ENCODE measurements around the gene CIAO2A. TPM values are rescaled to one million over a fixed set of nuclear protein-coding genes. Genes with fewer than 3 reads are reported as not detected.
"Not testable (repeated sequence)": the region's sequence is repeated elsewhere in the genome, so short reads cannot be mapped to it uniquely, and the experiment has no call there.

CIAO2A gene
- polyA plus RNA-seq, 1 donor (not counting 4 experiments of a cell fraction or from before 2014, with no cell fraction given) = 111 TPM

DNA sequence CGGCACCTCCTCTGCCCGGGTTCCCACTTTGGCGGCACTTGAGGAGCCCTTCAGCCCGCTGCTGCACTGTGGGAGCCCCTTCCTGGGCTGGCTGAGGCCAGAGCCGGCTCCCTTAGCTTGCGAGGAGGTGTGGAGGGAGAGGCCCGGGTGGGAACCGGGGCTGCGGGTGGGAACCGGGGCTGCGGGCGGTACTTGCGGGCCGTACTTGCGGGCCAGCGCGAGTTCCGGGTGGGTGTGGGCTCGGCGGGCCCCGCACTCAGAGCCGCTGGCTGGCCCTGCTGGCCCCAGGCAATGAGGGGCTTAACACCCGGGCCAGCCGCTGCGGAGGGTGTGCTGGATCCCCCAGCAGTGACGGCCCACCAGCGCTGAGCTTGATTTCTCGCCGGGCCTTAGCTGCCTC, 32.9 kb downstream of the CIAO2A start:
- H3K4me3 ChIP-seq (ENCODE audit: control insufficient read depth in 2 of 3, extremely low read depth in 1 of 3, insufficient read depth in 2 of 3, low read depth in 1 of 3, low read length in 3 of 3) = no peak overlapping the region
- dilution Hi-C loops (cut with MboI; ENCODE audit: extremely low pct_ligation_motif_present, low sequenced_read_pairs) = no loop called here
- no peaks in the 10 kb centered on the region for H3K9me1 ChIP-seq (ENCODE audit: control insufficient read depth, extremely low read depth, insufficient read depth, low read length)
- no peaks in the 10 kb centered on the region for H3K27me3 ChIP-seq (ENCODE audit: control insufficient read depth, extremely low read depth, insufficient read depth, low read length)
- no peak overlapping the region for H2AFZ ChIP-seq (ENCODE audit: control insufficient read depth, low read length)
- H3K4me1 ChIP-seq (ENCODE audit: control insufficient read depth, extremely low read depth, insufficient read depth, low read length) = peaks cover 10% of the 10 kb centered on the region
- TF ChIP-seq EZH2 (IDR thresholded peaks at IDR 0.05; ENCODE audit: low read length) = no peak
- TF ChIP-seq, protein P1, sequence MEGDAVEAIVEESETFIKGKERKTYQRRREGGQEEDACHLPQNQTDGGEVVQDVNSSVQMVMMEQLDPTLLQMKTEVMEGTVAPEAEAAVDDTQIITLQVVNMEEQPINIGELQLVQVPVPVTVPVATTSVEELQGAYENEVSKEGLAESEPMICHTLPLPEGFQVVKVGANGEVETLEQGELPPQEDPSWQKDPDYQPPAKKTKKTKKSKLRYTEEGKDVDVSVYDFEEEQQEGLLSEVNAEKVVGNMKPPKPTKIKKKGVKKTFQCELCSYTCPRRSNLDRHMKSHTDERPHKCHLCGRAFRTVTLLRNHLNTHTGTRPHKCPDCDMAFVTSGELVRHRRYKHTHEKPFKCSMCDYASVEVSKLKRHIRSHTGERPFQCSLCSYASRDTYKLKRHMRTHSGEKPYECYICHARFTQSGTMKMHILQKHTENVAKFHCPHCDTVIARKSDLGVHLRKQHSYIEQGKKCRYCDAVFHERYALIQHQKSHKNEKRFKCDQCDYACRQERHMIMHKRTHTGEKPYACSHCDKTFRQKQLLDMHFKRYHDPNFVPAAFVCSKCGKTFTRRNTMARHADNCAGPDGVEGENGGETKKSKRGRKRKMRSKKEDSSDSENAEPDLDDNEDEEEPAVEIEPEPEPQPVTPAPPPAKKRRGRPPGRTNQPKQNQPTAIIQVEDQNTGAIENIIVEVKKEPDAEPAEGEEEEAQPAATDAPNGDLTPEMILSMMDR (optimal IDR thresholded peaks at IDR 0.05 in 1 of 3, IDR thresholded peaks at IDR 0.05 in 1 of 3, conservative IDR thresholded peaks at IDR 0.05 in 1 of 3; ENCODE audit: extremely low read depth in 1 of 3, insufficient read depth in 2 of 3, low read length in 3 of 3) = no peak
- H3K4me2 ChIP-seq (ENCODE audit: control insufficient read depth, extremely low read depth, insufficient read depth, low read depth, low read length) = no peak overlapping the region
- H3K27ac ChIP-seq (ENCODE audit: control insufficient read depth, insufficient read depth, low read length) = no peak overlapping the region
- no peak for DNase-seq (ENCODE audit: low read depth, low spot score)
- no peak overlapping the region for H3K9ac ChIP-seq (ENCODE audit: control insufficient read depth, extremely low read depth, insufficient read depth, low read length)
- H3K9me3 ChIP-seq (ENCODE audit: control insufficient read depth, low read depth, low read length) = no peaks in the 10 kb centered on the region
- H4K20me1 ChIP-seq (ENCODE audit: control insufficient read depth, extremely low read depth, insufficient read depth, low read length) = no peaks in the 10 kb centered on the region
- no peaks in the 10 kb centered on the region for H3K36me3 ChIP-seq (ENCODE audit: control insufficient read depth in 2 of 2, extremely low read depth in 1 of 2, insufficient read depth in 2 of 2, low read length in 2 of 2)
- no peak for FAIRE-seq
- H3K79me2 ChIP-seq (ENCODE audit: control insufficient read depth, insufficient read depth, low read length) = no peaks in the 10 kb centered on the region

DNA sequence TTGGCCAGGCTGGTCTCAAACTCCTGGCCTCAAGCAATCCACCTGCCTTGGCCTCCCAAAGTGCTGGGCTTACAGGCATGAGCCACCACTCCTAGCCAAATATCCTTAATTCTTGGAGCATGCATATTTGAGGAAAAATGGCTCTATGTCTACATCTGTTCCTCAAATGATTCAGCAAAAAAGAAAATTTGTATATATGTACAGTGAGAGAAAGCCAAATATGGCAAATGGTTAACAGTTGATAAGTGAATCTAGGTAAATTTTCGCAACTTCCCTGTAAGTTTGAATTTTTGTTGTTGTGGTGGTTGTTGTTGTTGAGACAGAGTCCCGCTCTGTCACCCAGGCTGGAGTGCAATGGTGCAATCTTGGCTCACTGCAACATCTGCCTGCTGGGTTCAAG, 34.5 kb downstream of the CIAO2A start:
- H3K79me2 ChIP-seq (ENCODE audit: control insufficient read depth, insufficient read depth, low read length); H4K20me1 ChIP-seq (ENCODE audit: control insufficient read depth, extremely low read depth, insufficient read depth, low read length); H3K27ac ChIP-seq (ENCODE audit: control insufficient read depth, insufficient read depth, low read length); FAIRE-seq; H2AFZ ChIP-seq (ENCODE audit: control insufficient read depth, low read length); DNase-seq (ENCODE audit: low read depth, low spot score); H3K27me3 ChIP-seq (ENCODE audit: control insufficient read depth, extremely low read depth, insufficient read depth, low read length); dilution Hi-C loops (cut with MboI; ENCODE audit: extremely low pct_ligation_motif_present, low sequenced_read_pairs); H3K4me2 ChIP-seq (ENCODE audit: control insufficient read depth, extremely low read depth, insufficient read depth, low read depth, low read length); H3K4me1 ChIP-seq (ENCODE audit: control insufficient read depth, extremely low read depth, insufficient read depth, low read length); H3K36me3 ChIP-seq (ENCODE audit: control insufficient read depth in 2 of 2, extremely low read depth in 1 of 2, insufficient read depth in 2 of 2, low read length in 2 of 2); H3K9me1 ChIP-seq (ENCODE audit: control insufficient read depth, extremely low read depth, insufficient read depth, low read length); H3K9ac ChIP-seq (ENCODE audit: control insufficient read depth, extremely low read depth, insufficient read depth, low read length); H3K9me3 ChIP-seq (ENCODE audit: control insufficient read depth, low read depth, low read length); H3K4me3 ChIP-seq (ENCODE audit: control insufficient read depth in 2 of 3, extremely low read depth in 1 of 3, insufficient read depth in 2 of 3, low read depth in 1 of 3, low read length in 3 of 3): not testable (repeated sequence)

DNA sequence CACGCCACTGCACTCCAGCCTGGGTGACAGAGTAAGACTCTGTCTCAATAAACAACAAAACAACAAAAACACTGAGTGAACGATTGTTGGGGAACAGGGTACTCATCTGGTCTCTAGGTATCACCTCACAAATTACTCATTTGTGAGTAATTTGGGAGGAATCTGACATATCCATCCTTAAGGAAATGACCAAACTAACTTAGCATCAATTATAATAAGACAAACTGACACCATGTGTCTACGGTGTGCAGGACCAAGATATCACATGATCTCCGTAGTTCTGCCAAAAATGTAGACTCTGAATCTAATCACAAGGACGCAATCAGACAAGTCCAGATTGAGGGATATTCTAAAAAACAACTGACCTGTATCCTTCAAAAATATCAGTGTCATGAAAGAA, 35.4 kb downstream of the CIAO2A start:
- no peak for DNase-seq (ENCODE audit: low read depth, low spot score)
- peak; percentile 69 for FAIRE-seq
- H3K9me3 ChIP-seq (ENCODE audit: control insufficient read depth, low read depth, low read length) = no peaks in the 10 kb centered on the region
- no peaks in the 10 kb centered on the region for H3K36me3 ChIP-seq (ENCODE audit: control insufficient read depth in 2 of 2, extremely low read depth in 1 of 2, insufficient read depth in 2 of 2, low read length in 2 of 2)
- H2AFZ ChIP-seq (ENCODE audit: control insufficient read depth, low read length) = no peak overlapping the region
- no peak overlapping the region for H3K4me2 ChIP-seq (ENCODE audit: control insufficient read depth, extremely low read depth, insufficient read depth, low read depth, low read length)
- H4K20me1 ChIP-seq (ENCODE audit: control insufficient read depth, extremely low read depth, insufficient read depth, low read length) = no peaks in the 10 kb centered on the region
- H3K27me3 ChIP-seq (ENCODE audit: control insufficient read depth, extremely low read depth, insufficient read depth, low read length) = no peaks in the 10 kb centered on the region
- no peaks in the 10 kb centered on the region for H3K79me2 ChIP-seq (ENCODE audit: control insufficient read depth, insufficient read depth, low read length)
- H3K27ac ChIP-seq (ENCODE audit: control insufficient read depth, insufficient read depth, low read length) = no peak overlapping the region
- H3K9me1 ChIP-seq (ENCODE audit: control insufficient read depth, extremely low read depth, insufficient read depth, low read length) = no peaks in the 10 kb centered on the region
- peaks cover 10% of the 10 kb centered on the region for H3K4me1 ChIP-seq (ENCODE audit: control insufficient read depth, extremely low read depth, insufficient read depth, low read length)
- no peak overlapping the region for H3K4me3 ChIP-seq (ENCODE audit: control insufficient read depth in 2 of 3, extremely low read depth in 1 of 3, insufficient read depth in 2 of 3, low read depth in 1 of 3, low read length in 3 of 3)
- dilution Hi-C loops (cut with MboI; ENCODE audit: extremely low pct_ligation_motif_present, low sequenced_read_pairs) = no loop called here
- no peak overlapping the region for H3K9ac ChIP-seq (ENCODE audit: control insufficient read depth, extremely low read depth, insufficient read depth, low read length)
- TF ChIP-seq, protein P1 (optimal IDR thresholded peaks at IDR 0.05 in 1 of 3, IDR thresholded peaks at IDR 0.05 in 1 of 3, conservative IDR thresholded peaks at IDR 0.05 in 1 of 3; ENCODE audit: extremely low read depth in 1 of 3, insufficient read depth in 2 of 3, low read length in 3 of 3) = no peak
- no peak for TF ChIP-seq EZH2 (IDR thresholded peaks at IDR 0.05; ENCODE audit: low read length)

DNA sequence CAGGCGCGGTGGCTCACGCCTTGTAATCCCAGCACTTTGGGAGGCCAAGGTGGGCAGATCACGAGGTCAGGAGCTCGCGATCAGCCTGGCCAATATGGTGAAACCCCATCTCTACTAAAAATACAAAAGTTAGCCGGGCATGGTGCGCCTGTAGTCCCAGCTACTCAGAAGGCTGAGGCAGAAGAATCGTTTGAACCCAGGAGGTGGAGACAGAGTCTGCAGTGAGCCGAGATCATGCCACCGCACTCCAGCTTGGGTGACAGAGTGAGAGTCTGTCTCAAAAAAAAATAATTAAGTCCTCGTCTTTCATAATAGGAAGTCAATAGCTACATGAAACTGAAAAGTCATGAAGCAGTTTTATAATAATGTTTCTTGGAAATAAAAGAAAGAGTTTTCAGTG, 40.0 kb downstream of the CIAO2A start:
- H3K4me2 ChIP-seq (ENCODE audit: control insufficient read depth, extremely low read depth, insufficient read depth, low read depth, low read length); H3K4me1 ChIP-seq (ENCODE audit: control insufficient read depth, extremely low read depth, insufficient read depth, low read length); H3K9me1 ChIP-seq (ENCODE audit: control insufficient read depth, extremely low read depth, insufficient read depth, low read length); DNase-seq (ENCODE audit: low read depth, low spot score); H3K36me3 ChIP-seq (ENCODE audit: control insufficient read depth in 2 of 2, extremely low read depth in 1 of 2, insufficient read depth in 2 of 2, low read length in 2 of 2); H3K27ac ChIP-seq (ENCODE audit: control insufficient read depth, insufficient read depth, low read length); H3K9ac ChIP-seq (ENCODE audit: control insufficient read depth, extremely low read depth, insufficient read depth, low read length); FAIRE-seq; dilution Hi-C loops (cut with MboI; ENCODE audit: extremely low pct_ligation_motif_present, low sequenced_read_pairs); H3K27me3 ChIP-seq (ENCODE audit: control insufficient read depth, extremely low read depth, insufficient read depth, low read length); H4K20me1 ChIP-seq (ENCODE audit: control insufficient read depth, extremely low read depth, insufficient read depth, low read length); H2AFZ ChIP-seq (ENCODE audit: control insufficient read depth, low read length); H3K4me3 ChIP-seq (ENCODE audit: control insufficient read depth in 2 of 3, extremely low read depth in 1 of 3, insufficient read depth in 2 of 3, low read depth in 1 of 3, low read length in 3 of 3); H3K79me2 ChIP-seq (ENCODE audit: control insufficient read depth, insufficient read depth, low read length); H3K9me3 ChIP-seq (ENCODE audit: control insufficient read depth, low read depth, low read length): not testable (repeated sequence)

All from keratinocyte (primary cell).